ENCODE data around the gene MKLN1. TPM values are rescaled to one million over a fixed set of nuclear protein-coding genes. Genes with fewer than 3 reads are reported as not detected.

The MKLN1 gene
- total and polyA plus RNA-seq, 4 donors: 7.1 to 48.4 (median 25.5) TPM

DNA sequence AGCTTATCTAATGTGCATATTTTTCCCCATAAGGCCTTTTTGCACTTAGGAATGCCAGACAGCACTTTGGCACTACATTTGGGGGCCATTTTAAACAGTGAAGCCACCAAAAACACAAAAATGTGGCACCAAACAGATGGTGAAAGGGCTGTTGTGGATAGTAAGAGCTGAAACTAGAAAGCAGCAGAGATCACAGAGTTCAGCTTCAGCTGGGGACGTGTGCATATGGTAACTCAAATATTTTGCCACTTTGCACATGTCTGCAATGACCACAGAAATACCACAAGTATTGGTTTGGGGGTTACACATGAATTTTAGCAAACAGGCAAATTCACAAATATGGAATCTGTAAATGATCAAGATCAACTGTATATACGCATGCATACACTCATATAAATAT, 155.9 kb downstream of the MKLN1 start:
- Histone ChIP-seq H3K27me3 (ENCODE audit: control insufficient read depth in 4 of 4, insufficient read depth in 4 of 4, low read length in 3 of 4) (no peaks in the 10 kb centered on the region), H3K27ac (ENCODE audit: low read depth in 1 of 2, low read length in 2 of 2) (no peak overlapping the region), H3K36me3 (ENCODE audit: control insufficient read depth in 4 of 4, insufficient read depth in 3 of 4, low read depth in 1 of 4, low read length in 3 of 4) (peaks cover 0 to 12% (median 1%) of the 10 kb centered on the region in 4 donors), H3K4me1 (ENCODE audit: control insufficient read depth in 4 of 4, insufficient read depth in 4 of 4, low read length in 3 of 4) (peaks cover 0 to 15% (median 6%) of the 10 kb centered on the region in 4 donors), H3K4me3 (ENCODE audit: low read depth in 1 of 3, low read length in 3 of 3) (no peak overlapping the region), H3K9me3 (ENCODE audit: control insufficient read depth in 4 of 4, low read length in 3 of 4) (no peaks in the 10 kb centered on the region), H3K9ac (ENCODE audit: low read depth in 1 of 2, low read length in 2 of 2) (no peak overlapping the region)
- TF ChIP-seq, protein P1, sequence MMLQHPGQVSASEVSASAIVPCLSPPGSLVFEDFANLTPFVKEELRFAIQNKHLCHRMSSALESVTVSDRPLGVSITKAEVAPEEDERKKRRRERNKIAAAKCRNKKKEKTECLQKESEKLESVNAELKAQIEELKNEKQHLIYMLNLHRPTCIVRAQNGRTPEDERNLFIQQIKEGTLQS (IDR thresholded peaks at IDR 0.05): no peak
- no peak for TF ChIP-seq YY1 (IDR thresholded peaks at IDR 0.05)
- no peak for TF ChIP-seq CTCF (IDR thresholded peaks at IDR 0.05; ENCODE audit: low read depth, low read length, missing input control)
- no peak for TF ChIP-seq RXRA (IDR thresholded peaks at IDR 0.05)
- no peak for TF ChIP-seq RAD21 (IDR thresholded peaks at IDR 0.05)
- TF ChIP-seq JUND (IDR thresholded peaks at IDR 0.05): no peak
- TF ChIP-seq ZBTB33 (IDR thresholded peaks at IDR 0.05): no peak
- no peak for TF ChIP-seq HNF4A (conservative IDR thresholded peaks at IDR 0.05)
- TF ChIP-seq HNF4G (IDR thresholded peaks at IDR 0.05): no peak
- no peak for TF ChIP-seq NR2F2 (IDR thresholded peaks at IDR 0.05)
- WGBS: 98% methylated on average over 2 of the region's 2 CpGs
- DNase-seq (ENCODE audit: low spot score): no peak

DNA sequence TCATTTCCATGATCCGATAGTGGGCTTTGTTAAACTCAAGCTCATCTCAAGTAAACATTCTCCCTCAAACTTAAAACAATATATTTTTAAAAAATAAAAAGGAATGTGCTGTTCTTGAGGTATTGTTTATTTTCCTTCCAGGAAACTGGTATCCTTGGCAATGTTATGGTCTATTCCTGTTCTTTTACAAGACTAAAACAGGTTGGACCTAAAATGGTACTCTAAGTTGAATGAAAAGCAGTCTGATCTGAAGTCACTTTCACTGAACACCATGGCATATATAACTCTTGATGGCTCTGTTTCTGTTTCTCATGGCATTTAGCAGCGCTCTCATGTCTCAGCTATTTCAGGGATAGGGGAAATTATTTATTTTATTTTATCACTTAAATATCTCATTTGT, 158.7 kb downstream of the MKLN1 start:
- no peaks in the 10 kb centered on the region for H3K4me1 ChIP-seq (ENCODE audit: control insufficient read depth in 4 of 4, insufficient read depth in 4 of 4, low read length in 3 of 4)
- no peak overlapping the region for H3K9ac ChIP-seq (ENCODE audit: low read depth in 1 of 2, low read length in 2 of 2)

More for the DNA sequence above, 158.7 kb downstream of the MKLN1 start:
- Histone ChIP-seq H3K4me3 (ENCODE audit: low read depth in 1 of 3, low read length in 3 of 3) (no peak overlapping the region), H3K27me3 (ENCODE audit: control insufficient read depth in 4 of 4, insufficient read depth in 4 of 4, low read length in 3 of 4) (no peaks in the 10 kb centered on the region), H3K27ac (ENCODE audit: low read depth in 1 of 2, low read length in 2 of 2) (no peak overlapping the region), H3K36me3 (ENCODE audit: control insufficient read depth in 4 of 4, insufficient read depth in 3 of 4, low read depth in 1 of 4, low read length in 3 of 4) (peaks cover 0 to 13% (median 3%) of the 10 kb centered on the region in 4 donors), H3K9me3 (ENCODE audit: control insufficient read depth in 4 of 4, low read length in 3 of 4) (no peaks in the 10 kb centered on the region)
- WGBS: 95% methylated on average over 2 of the region's 2 CpGs
- DNase-seq (ENCODE audit: low spot score): no peak
- TF ChIP-seq RAD21 (IDR thresholded peaks at IDR 0.05) (no peak), FOXA2 (IDR thresholded peaks at IDR 0.05) (no peak), HNF4A (conservative IDR thresholded peaks at IDR 0.05) (no peak), EGR1 (IDR thresholded peaks at IDR 0.05; ENCODE audit: low read depth in 2 of 2) (no peak), RXRA (IDR thresholded peaks at IDR 0.05) (no peak), SP1 (IDR thresholded peaks at IDR 0.05) (no peak), CTCF (IDR thresholded peaks at IDR 0.05; ENCODE audit: low read depth, low read length, missing input control) (no peak), FOXA1 (IDR thresholded peaks at IDR 0.05) (no peak), YY1 (IDR thresholded peaks at IDR 0.05) (no peak), NR2F2 (IDR thresholded peaks at IDR 0.05) (no peak)
- TF ChIP-seq, protein P1 (IDR thresholded peaks at IDR 0.05): no peak
